GM21381 (cell line): Measurements from ENCODE around the gene FBXO24.

ENCODE experiments used
- ATAC-seq: cut with Tn5 transposase; IDR thresholded peaks from one replicate; pipeline ENCODE4 v1.9.1; 2021; ENCODE audit warnings: mild to moderate bottlenecking, moderate library complexity; ENCODE audit not compliant: unreplicated experiment

The FBXO24 gene

DNA sequence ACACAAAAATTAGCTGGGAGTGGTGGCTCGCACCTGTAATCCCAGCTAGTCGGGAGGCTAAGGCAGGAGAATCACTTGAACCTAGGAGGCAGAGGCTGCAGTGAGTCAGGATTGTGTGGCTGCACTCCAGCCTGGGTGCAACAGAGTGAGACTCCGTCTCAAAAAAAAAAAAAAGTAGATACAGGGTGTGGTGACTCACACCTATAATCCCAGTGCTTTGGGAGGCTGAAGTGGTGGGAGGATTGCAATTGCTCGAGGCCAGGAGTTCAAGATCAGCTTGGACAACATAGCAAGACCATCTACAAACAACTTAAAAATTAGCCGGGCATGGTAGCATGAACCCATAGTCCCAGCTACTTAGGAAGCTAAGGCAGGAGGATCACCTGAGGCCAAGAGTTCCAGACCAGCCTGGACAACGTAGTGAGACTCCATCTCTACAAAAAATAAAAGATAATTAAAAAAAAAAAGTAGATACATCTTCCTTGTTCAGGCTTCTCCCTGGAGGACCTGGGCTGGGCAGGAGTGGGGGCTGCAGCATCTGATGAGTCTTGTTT lies 28.3 kb downstream of the FBXO24 start:
- no peak for ATAC-seq

DNA sequence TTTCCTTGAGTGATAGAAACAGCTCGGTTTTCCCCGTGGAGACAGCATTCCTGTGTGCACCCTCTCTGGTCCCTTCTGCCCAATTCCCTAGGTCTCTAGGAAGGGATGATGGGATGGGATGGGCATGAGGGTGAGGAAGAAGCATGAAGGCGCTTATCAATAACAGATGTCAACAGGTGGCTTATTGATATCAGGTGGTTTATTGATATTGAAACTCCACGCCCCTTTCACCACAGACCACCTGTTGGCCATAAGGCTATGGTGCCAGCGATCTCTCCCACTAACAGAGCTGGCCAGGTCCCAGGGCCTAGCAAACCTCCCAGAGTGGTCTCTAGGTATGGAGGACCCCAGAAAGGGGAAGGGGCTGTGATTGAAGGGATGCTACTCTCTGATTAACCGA lies 34.1 kb downstream of the FBXO24 start:
- no peak for ATAC-seq

DNA sequence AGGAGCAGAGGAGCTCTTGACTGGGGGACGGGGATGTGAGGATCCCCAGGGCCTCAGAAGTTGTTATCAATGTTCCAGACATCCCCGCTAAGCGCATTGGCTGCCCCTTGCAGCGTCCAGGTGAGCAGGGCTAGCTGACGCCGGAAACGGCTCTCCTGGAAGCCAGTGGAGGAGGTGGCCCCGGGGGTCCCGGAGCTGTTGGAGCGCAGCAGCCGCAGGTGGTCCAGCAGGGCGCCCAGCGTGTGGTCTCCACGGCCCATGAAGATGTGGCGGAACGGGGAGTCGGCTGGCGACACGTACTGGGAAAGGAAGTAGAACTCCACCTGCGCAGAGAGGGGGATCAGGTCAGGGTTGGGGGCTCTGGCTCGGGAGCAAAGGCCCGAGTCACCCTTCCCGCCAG lies 34.7 kb downstream of the FBXO24 start:
- ATAC-seq: no peak

DNA sequence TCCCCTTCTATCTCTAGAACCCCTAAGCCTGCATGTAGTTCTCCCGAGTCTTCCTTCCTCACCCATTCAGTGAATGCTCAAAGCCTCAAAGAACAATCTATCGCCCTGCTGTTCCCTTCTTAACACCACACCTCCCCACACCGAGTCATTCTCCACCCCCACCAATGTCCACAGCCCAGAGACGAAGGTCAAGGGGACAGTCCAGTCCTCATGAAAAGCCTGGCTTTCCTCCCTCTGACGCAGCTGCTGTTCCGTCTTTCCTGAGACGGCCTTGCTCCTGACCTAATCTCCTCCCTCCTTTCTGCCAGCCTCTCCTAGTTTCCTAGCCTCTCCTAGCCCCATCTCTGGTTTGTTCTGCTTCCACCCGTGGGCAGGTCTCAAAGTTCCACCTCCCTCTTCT lies 35.4 kb downstream of the FBXO24 start:
- no peak for ATAC-seq

DNA sequence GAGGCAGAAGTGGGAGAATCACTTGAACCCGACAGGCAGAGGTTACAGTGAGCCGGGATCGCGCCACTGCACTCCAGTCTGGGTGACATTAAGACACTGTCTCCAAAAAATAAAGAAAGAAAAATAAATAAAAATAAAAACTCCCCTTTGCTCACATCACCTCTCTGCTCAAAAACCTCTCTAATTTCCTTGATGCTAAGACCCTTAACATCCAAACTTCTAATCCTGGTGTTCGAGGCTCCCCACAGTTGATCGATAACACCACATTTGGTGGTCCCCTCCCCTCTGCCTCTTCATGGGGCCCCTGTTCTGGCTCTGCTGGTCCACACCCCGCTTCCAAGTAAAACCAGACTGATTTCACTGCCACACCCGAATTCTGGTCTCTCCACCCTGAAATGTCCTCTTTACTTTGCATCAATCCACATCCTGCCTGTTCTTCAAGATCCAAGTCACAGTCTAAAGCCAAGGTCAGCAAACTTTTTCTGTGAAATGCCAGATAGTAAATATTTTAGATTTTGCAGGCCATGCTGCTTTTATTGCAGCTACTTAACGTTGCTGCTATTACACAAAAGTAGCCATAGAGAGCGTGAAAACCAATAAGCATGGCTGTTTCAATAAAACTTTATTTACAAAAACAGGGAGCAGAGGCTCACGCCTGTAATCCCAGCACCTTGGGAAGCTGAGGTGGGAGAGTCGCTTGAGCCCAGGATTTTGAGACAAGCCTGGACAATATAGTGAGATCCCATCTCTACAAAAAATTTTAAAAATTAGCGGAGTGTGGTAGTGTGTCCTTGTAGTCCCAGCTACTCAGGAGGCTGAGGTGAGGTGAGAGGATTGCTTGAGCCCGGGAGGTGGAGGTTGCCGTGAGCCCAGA lies 38.1 kb downstream of the FBXO24 start:
- ATAC-seq: no peak

DNA sequence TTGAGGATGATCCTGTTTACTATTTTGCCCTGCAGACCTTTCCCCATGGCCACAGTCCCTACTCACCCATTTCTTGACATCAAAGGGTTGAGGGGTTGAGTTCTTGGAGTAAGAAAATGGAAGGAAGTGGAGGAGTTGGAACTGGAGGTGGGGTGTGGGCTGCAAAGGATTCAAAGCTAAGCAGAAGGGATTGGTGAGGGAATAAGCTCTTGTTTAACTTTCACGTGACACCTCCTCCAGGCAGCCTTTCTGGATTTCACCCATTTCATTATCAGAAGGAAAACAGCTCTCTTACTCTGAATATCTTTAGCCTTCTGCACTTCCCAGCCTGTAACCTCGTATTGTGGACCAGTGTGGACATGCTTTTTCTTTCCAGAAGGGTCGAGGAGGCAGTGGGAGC lies 39.9 kb downstream of the FBXO24 start:
- no peak for ATAC-seq

DNA sequence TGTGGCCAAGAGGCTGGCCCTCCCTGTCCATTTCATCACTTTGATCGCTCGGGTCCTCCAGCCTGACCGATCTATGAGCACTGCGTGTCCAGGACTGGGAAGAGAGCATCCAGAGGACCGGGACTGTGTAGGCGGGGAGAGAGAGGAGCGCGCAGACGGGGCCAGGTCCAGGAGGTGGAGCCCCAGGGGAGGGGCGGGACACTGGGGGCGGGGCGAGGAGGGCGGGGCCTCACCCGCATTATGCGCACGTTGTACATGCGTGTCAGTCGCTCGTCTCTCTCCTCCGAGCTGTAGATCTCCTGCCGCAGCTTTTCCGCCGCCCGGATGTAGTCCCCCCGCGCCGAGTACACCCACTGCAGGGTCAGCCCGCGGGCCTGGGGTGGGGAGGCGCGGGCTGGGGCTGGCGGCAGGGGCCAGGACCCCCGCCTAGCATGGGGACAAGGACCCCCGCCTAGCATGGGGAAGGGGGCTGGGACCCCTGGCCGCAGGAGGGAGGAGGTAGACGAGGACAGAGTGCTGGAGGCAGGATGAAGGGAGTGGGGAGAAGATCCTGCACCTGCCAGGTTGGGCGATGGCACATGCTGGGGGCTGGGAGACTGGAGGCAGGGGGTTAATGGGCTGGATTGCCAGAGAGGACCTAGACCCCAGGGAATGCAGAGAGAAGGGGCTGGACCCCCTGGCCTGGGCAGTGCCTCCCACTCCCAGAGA lies 40.6 kb downstream of the FBXO24 start:
- peak; percentile 87 for ATAC-seq

DNA sequence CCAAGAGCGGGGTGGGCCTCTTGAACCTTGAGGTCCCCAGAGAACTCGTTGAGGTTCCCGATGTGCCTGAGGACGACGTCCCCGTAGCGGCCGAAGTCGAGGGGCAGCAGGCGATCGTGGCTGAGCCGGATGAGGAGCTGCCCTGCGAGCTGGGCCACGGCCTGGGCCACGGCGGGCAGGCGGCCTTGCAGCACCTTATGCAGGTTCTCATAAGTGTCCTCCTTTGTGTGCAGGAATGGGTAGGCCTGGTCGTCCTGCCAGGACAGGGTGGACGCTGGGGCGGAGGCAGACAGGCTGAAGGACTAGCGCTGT lies 41.1 kb downstream of the FBXO24 start:
- ATAC-seq: no peak

DNA sequence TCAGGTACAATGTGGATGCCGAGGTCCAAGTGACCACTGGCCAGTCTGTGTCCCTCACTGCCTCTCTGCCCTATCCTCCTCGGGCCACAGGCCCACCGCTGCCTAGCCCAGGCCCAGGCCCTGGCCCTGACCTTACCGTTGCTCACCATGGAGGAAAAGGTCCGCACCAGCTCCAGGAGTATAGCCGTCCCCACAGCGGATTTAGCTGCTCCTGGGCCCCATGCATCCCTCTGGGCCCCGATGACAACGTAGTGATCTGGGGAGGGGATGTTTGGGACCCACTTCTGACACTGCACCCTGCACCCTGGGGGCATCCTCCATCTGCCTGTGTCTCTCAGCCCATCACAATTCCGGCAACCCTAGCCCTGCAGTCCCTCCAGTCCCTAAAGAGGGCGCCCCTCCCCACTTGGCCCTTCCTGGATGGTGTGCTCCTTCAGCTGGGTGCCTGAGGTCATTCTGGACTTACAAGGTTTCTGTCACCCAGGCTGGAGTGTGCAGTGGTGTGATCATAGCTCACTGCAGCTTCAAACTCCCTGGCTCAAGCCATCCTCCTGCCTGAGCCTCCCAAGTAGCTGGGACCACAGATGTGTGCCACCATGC lies 43.1 kb downstream of the FBXO24 start:
- no peak for ATAC-seq

DNA sequence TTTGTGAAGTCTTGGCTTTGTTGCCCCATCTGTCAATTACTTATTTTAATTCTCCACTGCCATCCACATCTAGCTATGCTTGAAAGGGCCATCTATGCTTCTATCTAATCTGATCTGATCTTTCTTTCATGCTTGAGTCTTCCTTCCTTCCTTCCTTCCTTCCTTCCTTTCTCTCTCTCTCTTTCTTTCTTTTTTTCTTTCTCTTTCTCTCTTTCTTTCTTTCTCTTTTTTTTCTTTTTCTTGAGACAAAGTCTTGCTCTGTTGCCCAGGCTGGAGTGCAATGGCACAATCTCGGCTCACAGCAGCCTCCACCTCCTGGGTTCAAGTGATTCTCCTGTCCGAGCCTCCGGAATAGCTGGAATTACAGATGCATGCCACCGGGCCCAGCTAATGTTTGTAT lies 43.9 kb downstream of the FBXO24 start:
- no peak for ATAC-seq

DNA sequence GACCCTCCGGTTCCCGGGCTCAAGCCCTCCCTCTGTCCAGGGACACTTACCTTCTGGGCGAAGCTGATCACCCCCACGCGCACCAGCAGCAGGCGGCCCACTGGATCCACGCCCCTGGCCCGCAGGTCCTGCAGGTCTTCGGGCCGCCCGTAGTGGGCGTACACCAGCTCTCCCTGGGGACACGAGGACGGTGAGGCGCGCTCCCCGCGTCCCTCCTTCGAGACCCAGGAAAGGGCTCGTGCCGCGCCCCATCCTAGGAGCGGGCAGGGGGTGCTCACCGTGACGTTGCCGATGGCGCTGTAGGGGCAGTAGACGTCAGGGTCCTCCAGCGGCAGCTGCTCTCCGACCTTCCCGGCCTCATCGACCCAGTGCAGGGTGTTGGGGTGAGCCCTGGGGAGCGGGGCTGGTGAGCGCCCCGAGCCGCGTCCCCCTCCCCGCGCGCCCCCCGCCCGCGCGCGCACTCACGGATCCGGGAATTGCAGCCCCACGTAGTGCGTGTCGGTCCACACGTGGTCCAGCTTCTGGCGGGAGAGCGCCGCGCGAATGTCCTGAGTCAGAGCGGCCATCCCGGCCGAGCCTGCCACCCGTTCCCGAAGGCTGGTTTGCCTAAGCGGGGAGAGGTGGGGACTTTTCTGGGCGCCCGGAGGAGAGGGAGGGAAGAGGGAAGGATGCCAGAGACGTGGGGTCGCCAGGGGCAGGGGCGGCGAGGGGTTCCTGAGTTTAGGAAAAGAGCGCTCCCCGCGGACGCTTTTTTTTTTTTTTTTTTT lies 47.0 kb downstream of the FBXO24 start:
- ATAC-seq: peak; percentile 58

DNA sequence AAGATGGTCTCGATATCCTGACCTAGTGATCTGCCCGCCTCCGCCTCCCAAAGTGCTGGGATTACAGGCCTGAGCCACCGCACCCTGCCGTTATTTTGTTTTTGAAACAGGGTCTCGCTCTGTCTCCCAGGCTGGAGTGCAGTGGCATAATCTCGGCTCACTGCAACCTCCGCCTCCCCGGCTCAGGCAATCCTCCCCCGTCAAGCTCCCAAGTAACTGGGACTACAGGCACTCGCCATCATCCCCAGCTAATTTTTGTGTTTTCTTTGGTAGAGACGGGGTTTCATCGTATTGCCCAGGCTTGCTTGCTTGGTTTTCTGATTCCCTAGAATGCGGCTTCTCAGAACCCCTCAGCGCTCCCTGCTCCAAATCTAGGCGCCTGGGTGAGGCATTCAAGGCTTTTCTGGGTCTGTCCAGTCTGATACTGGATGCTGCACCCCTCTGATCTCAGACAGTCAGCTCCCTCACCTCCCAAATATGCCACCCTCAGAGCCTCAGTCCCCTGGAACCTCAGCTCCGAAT lies 53.9 kb downstream of the FBXO24 start:
- no peak for ATAC-seq

DNA sequence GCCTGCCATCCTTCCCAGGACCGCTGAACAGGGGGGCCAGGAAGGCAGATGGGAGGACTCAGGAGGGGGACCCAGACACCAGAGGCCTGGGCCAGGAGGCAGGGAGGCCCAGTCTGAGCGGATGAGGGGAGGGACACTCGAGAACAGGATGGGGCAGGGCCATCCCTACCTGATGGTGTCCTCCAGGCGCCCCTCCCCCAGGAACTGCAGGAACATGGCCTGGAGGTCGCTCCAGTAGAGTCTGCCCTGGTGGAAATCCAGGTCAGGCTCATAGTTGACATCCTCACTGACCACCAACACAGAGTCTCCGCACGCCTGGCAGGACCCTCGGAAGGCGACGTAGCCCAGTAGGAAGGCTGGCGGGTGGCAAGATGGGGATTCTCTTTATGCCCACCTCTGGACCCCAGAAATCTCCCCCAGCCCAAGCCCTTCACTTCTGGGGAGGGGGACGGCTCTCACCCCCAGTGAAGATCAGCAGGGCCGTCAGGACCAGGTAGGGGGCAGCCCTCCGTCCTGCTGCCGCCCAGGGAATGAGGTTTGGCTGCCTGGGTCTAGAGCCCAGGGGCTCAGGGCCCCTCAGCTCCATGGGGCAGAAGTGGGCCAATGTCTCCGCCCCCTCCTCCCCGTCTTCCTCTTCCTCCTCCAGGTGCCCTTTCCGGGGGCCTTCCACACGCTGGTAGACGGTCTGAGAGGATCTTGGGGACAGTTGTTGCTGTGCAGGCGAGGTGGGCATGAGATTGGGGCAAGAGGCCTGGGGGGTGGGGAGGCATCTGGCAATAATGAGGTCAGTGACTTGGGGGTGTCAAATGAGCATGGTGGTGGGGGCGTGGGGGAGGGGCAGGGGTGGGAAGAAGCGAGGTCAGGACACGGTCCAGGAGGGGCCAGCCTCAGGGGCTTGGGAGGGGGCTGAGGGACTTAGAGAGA lies 54.7 kb downstream of the FBXO24 start:
- no peak for ATAC-seq

DNA sequence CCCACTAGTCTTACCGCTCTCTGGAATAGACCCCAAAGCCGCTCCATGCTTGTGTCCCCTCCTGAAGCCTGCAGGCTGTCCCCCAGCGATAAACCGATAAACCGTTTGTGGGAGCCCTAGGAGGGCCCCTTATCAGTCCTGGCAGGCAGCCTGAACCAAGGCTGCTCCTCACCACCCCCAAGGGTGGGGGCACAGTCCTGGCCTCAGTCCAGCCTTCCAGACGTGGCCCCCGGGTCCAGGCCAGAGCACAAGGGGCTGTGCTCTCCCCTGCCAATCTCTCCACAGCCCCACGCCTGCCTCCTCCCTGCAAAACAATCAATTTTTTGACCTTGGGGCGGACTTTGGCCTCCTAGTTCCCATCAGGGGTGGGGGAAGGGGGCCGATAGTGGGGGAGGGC lies 55.3 kb downstream of the FBXO24 start, which contains the start of gene TFR2:
TSS of gene TFR2 (minus strand) at position 90 of the 397 bp plus-strand sequence. CDS start at position 47, 43 bp downstream.
- ATAC-seq: no peak

DNA sequence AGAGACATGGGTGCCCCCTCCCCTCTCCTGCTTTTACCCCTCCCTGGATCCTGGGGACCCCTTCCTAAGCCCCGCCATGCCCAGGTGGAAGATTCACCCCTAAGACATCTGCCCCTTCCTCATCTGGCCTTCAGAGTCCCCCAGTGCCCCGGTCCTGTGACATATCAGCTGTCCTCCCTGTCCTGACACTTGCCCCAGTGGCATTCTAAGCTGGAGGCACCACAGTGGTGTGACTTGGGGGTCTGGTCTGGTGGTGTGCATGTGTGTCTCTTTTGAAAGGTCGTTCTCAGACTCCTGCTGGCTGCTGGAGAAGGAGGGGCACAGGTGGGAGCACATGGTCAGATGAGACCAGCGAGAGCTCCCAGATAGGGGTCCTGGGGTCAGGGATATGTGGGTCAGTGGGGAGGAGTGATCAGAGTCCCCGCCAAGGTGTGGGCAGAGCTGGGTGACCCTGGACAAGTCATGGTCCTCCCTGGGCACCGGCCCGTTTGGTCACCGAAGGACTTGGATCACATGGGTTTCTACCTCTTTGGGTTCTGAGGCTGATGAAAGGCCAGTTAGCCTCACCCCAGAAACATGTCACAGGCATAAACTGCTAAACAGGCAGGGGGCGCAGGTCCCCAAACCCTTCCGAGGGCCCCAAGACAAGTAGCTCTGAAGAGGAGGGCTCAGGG lies 55.9 kb downstream of the FBXO24 start:
- no peak for ATAC-seq

DNA sequence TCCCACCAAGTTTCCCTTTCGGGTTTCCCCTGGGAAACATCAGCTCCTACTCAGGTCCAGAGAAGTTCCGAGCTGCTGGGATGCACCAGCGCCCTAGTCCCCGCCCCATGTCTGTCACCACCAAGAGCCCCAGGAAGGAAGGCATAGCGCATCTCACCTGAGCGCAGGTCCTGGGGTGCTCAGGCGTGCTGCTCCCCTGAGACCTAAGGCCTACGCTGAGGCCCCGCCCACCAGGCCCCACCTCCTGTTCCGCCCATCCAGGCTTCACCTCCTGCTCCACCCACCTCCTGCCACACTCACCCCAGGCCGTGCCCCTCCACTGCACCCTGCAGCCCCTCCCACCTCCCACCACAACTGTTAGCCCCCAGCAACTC lies 56.4 kb downstream of the FBXO24 start:
- ATAC-seq: no peak

DNA sequence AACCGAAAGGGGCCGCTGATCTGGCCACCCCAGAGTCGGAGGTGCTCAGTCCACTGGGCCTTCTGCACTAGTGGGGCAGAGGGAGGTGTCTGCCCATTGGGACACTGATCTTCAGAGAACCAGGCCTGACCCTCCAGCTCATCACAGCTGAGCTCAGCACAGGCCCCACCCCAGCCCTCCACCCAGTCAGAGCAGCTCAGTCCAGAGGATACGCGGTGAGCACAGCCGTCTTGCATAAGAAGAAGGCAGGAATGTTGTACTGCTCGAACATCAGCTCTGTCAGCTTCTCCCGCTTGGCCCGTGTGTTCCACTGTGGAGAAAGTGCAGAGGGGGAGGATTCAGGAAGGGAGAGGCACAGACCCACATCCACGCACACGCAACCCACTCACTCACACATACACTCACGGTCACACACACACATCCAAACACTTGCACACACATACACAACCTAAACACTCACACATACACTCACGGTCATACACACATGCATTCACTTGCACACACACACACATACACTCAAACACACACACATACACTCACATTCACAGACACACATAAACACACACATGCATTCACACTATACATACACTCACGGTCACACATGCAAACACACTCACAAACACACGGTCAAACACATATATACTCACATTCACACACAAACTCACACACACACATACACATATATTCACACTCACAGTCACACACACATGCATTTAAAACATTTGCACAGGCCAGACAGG lies 63.9 kb downstream of the FBXO24 start:
- no peak for ATAC-seq
